Mesothelial cell of epicardium (in vitro differentiated cells): ENCODE results near the gene SNX15. TPM values are rescaled to one million over a fixed set of nuclear protein-coding genes. Genes with fewer than 3 reads are reported as not detected.

Source experiments
- DNase-seq, 2 experiments: peaks; one replicate each; pipeline ENCODE4 v3.0.0; 2021; ENCODE audit warnings: low spot score in 2 of 2; ENCODE audit not compliant: unreplicated experiment in 2 of 2
- H3K27ac Mint-ChIP-seq: 2 replicates; pipeline ENCODE4 v1.8.0; 2021; ENCODE audit warnings: mixed read lengths
- H3K27me3 Mint-ChIP-seq: 2 replicates; pipeline ENCODE4 v1.8.0; 2021; ENCODE audit warnings: low read depth, mixed read lengths
- H3K36me3 Mint-ChIP-seq: 2 replicates; pipeline ENCODE4 v1.8.0; 2021; ENCODE audit warnings: mixed read lengths
- H3K4me1 Mint-ChIP-seq: 2 replicates; pipeline ENCODE4 v1.8.0; 2021; ENCODE audit warnings: mixed read lengths
- H3K4me3 Mint-ChIP-seq: 2 replicates; pipeline ENCODE4 v1.8.0; 2021; ENCODE audit warnings: mild to moderate bottlenecking, moderate library complexity, mixed read lengths
- H3K9me3 Mint-ChIP-seq: 2 replicates; pipeline ENCODE4 v1.8.0; 2021; ENCODE audit warnings: mixed read lengths
- CTCF ChIP-seq: fragments of 200-600 bp; sonication (generic); IDR thresholded peaks from one replicate; pipeline ENCODE4 v1.5.0; 2021; ENCODE audit warnings: antibody characterized with exemption; ENCODE audit not compliant: unreplicated experiment
- total RNA-seq: library from RNA; stranded (reverse); gene quantifications from 3 replicates; pipeline ENCODE4 v1.2.1, GENCODE V29; 2021

Gene SNX15
- total RNA-seq, 1 donor from 2014 or later: 19.2 TPM

GRCh38 chr11:65069217-65069616 lies 42.0 kb downstream of the SNX15 start:
- Mint-ChIP-seq H3K27me3 (no peaks in the 10 kb centered on the region), H3K9me3 (no peaks in the 10 kb centered on the region), H3K4me1 (no peaks in the 10 kb centered on the region), H3K27ac (no peak overlapping the region), H3K36me3 (no peaks in the 10 kb centered on the region), H3K4me3 (no peak overlapping the region)
- TF ChIP-seq CTCF: no peak
- DNase-seq: no peak

GRCh38 chr11:65071907-65072630 lies 44.8 kb downstream of the SNX15 start:
- H3K27ac Mint-ChIP-seq: no peak overlapping the region
- H3K9me3 Mint-ChIP-seq: no peaks in the 10 kb centered on the region
- TF ChIP-seq CTCF: no peak
- no peaks in the 10 kb centered on the region for H3K4me1 Mint-ChIP-seq
- H3K4me3 Mint-ChIP-seq: no peak overlapping the region
- no peak for DNase-seq
- no peaks in the 10 kb centered on the region for H3K36me3 Mint-ChIP-seq
- H3K27me3 Mint-ChIP-seq: no peaks in the 10 kb centered on the region

- Mint-ChIP-seq H3K36me3 (no peaks in the 10 kb centered on the region), H3K4me1 (no peaks in the 10 kb centered on the region), H3K27me3 (no peaks in the 10 kb centered on the region), H3K4me3 (no peak overlapping the region), H3K9me3 (no peaks in the 10 kb centered on the region), H3K27ac (no peak overlapping the region)
- no peak for DNase-seq
- TF ChIP-seq CTCF: no peak
Measured at GRCh38 chr11:65072631-65072966, 45.4 kb downstream of the SNX15 start.

- peaks cover 12% of the 10 kb centered on the region for H3K36me3 Mint-ChIP-seq
- H3K4me3 Mint-ChIP-seq: no peak overlapping the region
- no peaks in the 10 kb centered on the region for H3K4me1 Mint-ChIP-seq
- H3K9me3 Mint-ChIP-seq: no peaks in the 10 kb centered on the region
- DNase-seq: no peak
- no peaks in the 10 kb centered on the region for H3K27me3 Mint-ChIP-seq
- TF ChIP-seq CTCF: no peak
- H3K27ac Mint-ChIP-seq: no peak overlapping the region
Measured at GRCh38 chr11:65077451-65077850, 50.2 kb downstream of the SNX15 start.

GRCh38 chr11:65078151-65078550 lies 50.9 kb downstream of the SNX15 start:
- H3K27me3 Mint-ChIP-seq: no peaks in the 10 kb centered on the region
- H3K27ac Mint-ChIP-seq: no peak overlapping the region
- peak in 1 of 2 experiments; percentile 57 for DNase-seq
- H3K4me1 Mint-ChIP-seq: peaks cover 6% of the 10 kb centered on the region
- H3K36me3 Mint-ChIP-seq: peaks cover 12% of the 10 kb centered on the region
- H3K4me3 Mint-ChIP-seq: no peak overlapping the region
- TF ChIP-seq CTCF: peak; percentile 84
- H3K9me3 Mint-ChIP-seq: no peaks in the 10 kb centered on the region
